B cell (primary cell): ENCODE results near the gene TMEM108. TPM values are rescaled to one million over a fixed set of nuclear protein-coding genes. Genes with fewer than 3 reads are reported as not detected.

ENCODE experiments used
- ATAC-seq: fragments of 200-7000 bp; cut with Tn5 transposase; one replicate; pipeline ENCODE4 v1.10.0; 2021; ENCODE audit warnings: low read depth, mild to moderate bottlenecking, moderate number of reproducible peaks, moderate library complexity
- CTCF ChIA-PET: fragments of 350-600 bp; sonication (Branson Sonifier 250); formaldehyde crosslinking; loops from one replicate; lab custom pipeline; 2021; ENCODE audit warnings: antibody characterized with exemption, inconsistent platforms; lab: Charles Lee
- POLR2A ChIA-PET: fragments of 350-600 bp; sonication (Branson Sonifier 250); formaldehyde crosslinking; loops from one replicate; lab custom pipeline; 2021; ENCODE audit warnings: antibody characterized with exemption; lab: Charles Lee
- DNase-seq: peaks from one replicate; pipeline ENCODE4 v3.0.0; 2013
- H2AFZ ChIP-seq: 2 replicates; pipeline ENCODE4 v1.6.1; 2012; ENCODE audit warnings: mild to moderate bottlenecking, low read depth, low read length; ENCODE audit not compliant: insufficient read depth, poor library complexity, severe bottlenecking
- H3K27ac ChIP-seq, 2 donors: 1 replicate in 1 of 2; 2 replicates in 1 of 2; pipeline ENCODE4 v1.5.1; 2012 to 2013; ENCODE audit warnings: low read length in 2 of 2, mild to moderate bottlenecking in 2 of 2, moderate library complexity in 1 of 2
- H3K27me3 ChIP-seq, 4 experiments: fragments of 200-600 bp in 1 of 4; sonication (generic) in 1 of 4; replicated peaks in 1 of 4; 1 replicate in 2 of 4; 2 replicates in 2 of 4; pipeline versions ENCODE4 v1.6.1 to v1.7.0; 2013 to 2016; ENCODE audit warnings: low read length in 3 of 4, mild to moderate bottlenecking in 2 of 4, mixed read lengths in 1 of 4, moderate library complexity in 1 of 4; ENCODE audit not compliant: insufficient read depth in 4 of 4, control insufficient read depth in 3 of 4; ENCODE audit errors: control extremely low read depth in 1 of 4
- H3K36me3 ChIP-seq, 2 experiments: replicated peaks in 1 of 2; 1 replicate in 1 of 2; 2 replicates in 1 of 2; pipeline versions ENCODE4 v1.6.1 to v1.7.1; 2013; ENCODE audit warnings: low read length in 1 of 2; ENCODE audit not compliant: insufficient read depth in 2 of 2, control insufficient read depth in 1 of 2; ENCODE audit errors: control extremely low read depth in 1 of 2, extremely low read depth in 1 of 2
- H3K4me1 ChIP-seq, 2 donors: fragments of 200-600 bp in 1 of 2; sonication (generic) in 1 of 2; 1 replicate in 1 of 2; 2 replicates in 1 of 2; pipeline versions ENCODE4 v1.5.1 to v1.6.1; 2013 to 2017; ENCODE audit warnings: low read length in 2 of 2; ENCODE audit not compliant: control insufficient read depth in 2 of 2, insufficient read depth in 2 of 2
- H3K4me2 ChIP-seq: replicated peaks from 2 replicates; pipeline ENCODE3; 2012; ENCODE audit warnings: mild to moderate bottlenecking, low read depth, low read length; ENCODE audit not compliant: poor library complexity, severe bottlenecking
- H3K4me3 ChIP-seq, 5 experiments: fragments of 200-600 bp in 1 of 5; sonication (generic) in 1 of 5; 1 replicate in 3 of 5; 2 replicates in 2 of 5; pipeline versions ENCODE4 v1.5.1 to v1.7.0; 2011 to 2016; ENCODE audit warnings: low read length in 4 of 5, mild to moderate bottlenecking in 4 of 5, low read depth in 2 of 5, control low read depth in 1 of 5, moderate library complexity in 1 of 5; ENCODE audit not compliant: insufficient read depth in 1 of 5; ENCODE audit errors: control extremely low read depth in 1 of 5, extremely low read depth in 1 of 5
- H3K79me2 ChIP-seq: fragments of 200-600 bp; sonication (generic); one replicate; pipeline ENCODE4 v1.6.0; 2016; ENCODE audit warnings: low read length; ENCODE audit not compliant: control insufficient read depth, insufficient read depth
- H3K9ac ChIP-seq: fragments of 200-600 bp; sonication (generic); 2 replicates; pipeline ENCODE4 v1.6.1; 2017; ENCODE audit warnings: mild to moderate bottlenecking, low read length, moderate library complexity
- H3K9me3 ChIP-seq, 3 donors: one replicate each; pipeline versions ENCODE4 v1.6.1 to v1.7.1; 2013; ENCODE audit warnings: low read length in 2 of 3; ENCODE audit not compliant: control insufficient read depth in 2 of 3, insufficient read depth in 1 of 3; ENCODE audit errors: control extremely low read depth in 1 of 3
- H4K20me1 ChIP-seq: 2 replicates; pipeline ENCODE4 v1.6.0; 2012; ENCODE audit warnings: mild to moderate bottlenecking, low read length; ENCODE audit not compliant: insufficient read depth, control insufficient read depth, poor library complexity, severe bottlenecking
- H3K27ac Mint-ChIP-seq: one replicate; pipeline ENCODE4 v1.8.0; 2021; ENCODE audit warnings: mixed read lengths
- H3K27me3 Mint-ChIP-seq: one replicate; pipeline ENCODE4 v1.8.0; 2021; ENCODE audit warnings: mixed read lengths
- H3K4me1 Mint-ChIP-seq: one replicate; pipeline ENCODE4 v1.8.0; 2021; ENCODE audit warnings: mixed read lengths
- H3K4me3 Mint-ChIP-seq: one replicate; pipeline ENCODE4 v1.8.0; 2021; ENCODE audit warnings: mixed read lengths
- H3K9me3 Mint-ChIP-seq: one replicate; pipeline ENCODE4 v1.8.0; 2022; ENCODE audit warnings: mixed read lengths; ENCODE audit not compliant: insufficient read depth
- CTCF ChIP-seq: fragments of 200-600 bp; IDR thresholded peaks from one replicate; pipeline ENCODE4 v1.8.0; 2022; ENCODE audit warnings: antibody characterized with exemption, mild to moderate bottlenecking
- EZH2 ChIP-seq: IDR thresholded peaks from 2 replicates; pipeline ENCODE4 v1.6.1; 2012; ENCODE audit warnings: borderline replicate concordance, low read depth, mild to moderate bottlenecking, moderate library complexity, low read length; ENCODE audit not compliant: insufficient read depth, poor library complexity, severe bottlenecking
- WGBS: methylation state at CpG from one replicate; pipeline ENCODE4 v1.1.5; 2013; ENCODE audit warnings: missing lambda C conversion rate; ENCODE audit not compliant: insufficient coverage; 5-methylcytosine and 5-hydroxymethylcytosine counted together
- intact Hi-C: fragments of 100-400 bp; cut with micrococcal nuclease; formaldehyde crosslinking; loops from one replicate; pipeline ENCODE4 v1.10.0; 2022
- polyA plus RNA-seq: library from polyadenylated mRNA; depleted of rRNA; stranded (reverse); fragments of >200 nt; gene quantifications from 2 replicates; pipeline ENCODE4 v1.2.3, GENCODE V29; 2012
- total RNA-seq, 2 donors: library from RNA; stranded (reverse); fragments of 120-200 nt in 1 of 2; gene quantifications; 1 replicate in 1 of 2; 2 replicates in 1 of 2; pipeline versions ENCODE4 v1.2.3 to v1.2.4, GENCODE V29; 2013 to 2022

TMEM108 gene
- total and polyA plus RNA-seq, 2 donors (not counting 1 experiment from before 2014, with no cell fraction given), result not detected

GRCh38 chr3:133361435-133361834, 323.2 kb downstream of the TMEM108 start:
- Mint-ChIP-seq H3K9me3 (no peaks in the 10 kb centered on the region), H3K4me3 (no peak overlapping the region), H3K4me1 (no peaks in the 10 kb centered on the region), H3K27me3 (peaks cover 6% of the 10 kb centered on the region), H3K27ac (no peak overlapping the region)
- H3K36me3 ChIP-seq, result no peaks in the 10 kb centered on the region
- H3K79me2 ChIP-seq, result no peaks in the 10 kb centered on the region
- ChIA-PET POLR2A (no interaction called here), CTCF (no interaction called here)
- no peak overlapping the region for H3K4me2 ChIP-seq
- 91% methylated on average over 3 of the region's 4 CpGs for WGBS
- peaks cover 0 to 2% (median 0%) of the 10 kb centered on the region in 4 experiments for H3K27me3 ChIP-seq
- no peaks in the 10 kb centered on the region for H3K9me3 ChIP-seq
- no peak overlapping the region for H3K9ac ChIP-seq
- H2AFZ ChIP-seq, result no peak overlapping the region
- no peak overlapping the region for H3K4me3 ChIP-seq
- H4K20me1 ChIP-seq, result no peaks in the 10 kb centered on the region
- no peaks in the 10 kb centered on the region for H3K4me1 ChIP-seq
- TF ChIP-seq CTCF, result no peak
- TF ChIP-seq EZH2, result no peak
- no peak for ATAC-seq
- intact Hi-C loops, result no loop called here
- no peak overlapping the region for H3K27ac ChIP-seq
- no peak for DNase-seq

DNA sequence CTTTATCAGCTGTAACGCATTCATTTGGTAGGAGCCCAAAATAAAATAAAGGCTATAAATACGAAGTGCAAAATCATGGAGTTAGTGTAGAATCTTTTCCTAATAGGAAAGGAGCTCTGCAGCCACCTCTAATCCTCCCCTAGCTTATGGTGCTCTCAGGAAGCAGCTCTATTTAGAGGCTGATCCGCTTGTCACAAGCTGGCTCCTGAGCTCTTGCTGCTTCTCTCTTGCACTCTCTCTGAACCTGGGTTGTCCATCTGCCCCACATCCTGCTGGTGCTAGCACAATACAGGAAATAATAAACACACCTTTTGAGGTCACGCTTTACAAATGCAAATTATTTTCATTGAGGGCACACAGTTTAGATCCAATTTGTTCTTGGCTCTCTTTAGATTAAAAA, 324.3 kb downstream of the TMEM108 start:
- H3K9me3 ChIP-seq, result no peaks in the 10 kb centered on the region
- H3K4me3 Mint-ChIP-seq, result no peak overlapping the region
- H3K9ac ChIP-seq, result no peak overlapping the region
- no peaks in the 10 kb centered on the region for H4K20me1 ChIP-seq
- ATAC-seq (no peak), DNase-seq (no peak)
- TF ChIP-seq EZH2, result no peak
- no peak for TF ChIP-seq CTCF
- ChIA-PET CTCF (no interaction called here), POLR2A (no interaction called here)
- no peak overlapping the region for H2AFZ ChIP-seq
- no peaks in the 10 kb centered on the region for H3K4me1 ChIP-seq
- no peak overlapping the region for H3K4me2 ChIP-seq
- intact Hi-C loops, result no loop called here
- peaks cover 4% of the 10 kb centered on the region for H3K27me3 Mint-ChIP-seq
- H3K79me2 ChIP-seq, result no peaks in the 10 kb centered on the region
- H3K9me3 Mint-ChIP-seq, result no peaks in the 10 kb centered on the region
- H3K27ac ChIP-seq, result no peak overlapping the region
- peaks cover 0 to 3% (median 0%) of the 10 kb centered on the region in 4 experiments for H3K27me3 ChIP-seq
- H3K4me1 Mint-ChIP-seq, result no peaks in the 10 kb centered on the region
- H3K27ac Mint-ChIP-seq, result no peak overlapping the region
- H3K36me3 ChIP-seq, result no peaks in the 10 kb centered on the region
- WGBS, result no CpG with 5 or more reads among the region's 4 CpGs
- H3K4me3 ChIP-seq, result no peak overlapping the region
